ENCODE results near the gene REPIN1. TPM values are rescaled to one million over a fixed set of nuclear protein-coding genes. Genes with fewer than 3 reads are reported as not detected.

REPIN1 gene
- 100 to 1,000 TPM in 2 of 4 donors, 10 to 100 TPM in 2; 66.8 to 143 (median 97.7) TPM for total RNA-seq

GRCh38 chr7:150368096-150368883 is at the start of gene REPIN1:
TSS of gene REPIN1 (plus strand) at chr7:150368822. CDS start at chr7:150369712, 890 bp downstream.
- WGBS: 10% methylated on average over 18 of the region's 85 CpGs
- peak within 1 kb of the TSS; percentile 91 to 98 (median 92) for H3K27ac ChIP-seq (replicated peaks in 1 of 4)
- no peaks in the 10 kb centered on the region for H3K27me3 ChIP-seq
- DNase-seq (ENCODE audit: extremely low spot score): peak; percentile 97
- H3K4me3 ChIP-seq: peak within 1 kb of the TSS; percentile 70 to 96 (median 82)
- H3K36me3 ChIP-seq: peaks cover 19 to 34% (median 32%) of the 10 kb centered on the region in 4 donors
- H3K9me3 ChIP-seq: no peaks in the 10 kb centered on the region
- intact Hi-C loops (cut with DNase I): loop anchor here (2.0 to 5.0 kb wide), 2 partner anchors 27 to 39 kb away; partner anchors contain the start of gene RARRES2
- H3K4me1 ChIP-seq: peaks cover 32 to 48% (median 45%) of the 10 kb centered on the region in 4 donors
- TF ChIP-seq CTCF (IDR thresholded peaks at IDR 0.05) (peak in 1 of 3 experiments; percentile 12), POLR2A (IDR thresholded peaks at IDR 0.05; ENCODE audit: low read depth) (peak; percentile 38), EP300 (IDR thresholded peaks at IDR 0.05) (no peak), POLR2AphosphoS5 (IDR thresholded peaks at IDR 0.05) (peak; percentile 64 to 84)

DNA sequence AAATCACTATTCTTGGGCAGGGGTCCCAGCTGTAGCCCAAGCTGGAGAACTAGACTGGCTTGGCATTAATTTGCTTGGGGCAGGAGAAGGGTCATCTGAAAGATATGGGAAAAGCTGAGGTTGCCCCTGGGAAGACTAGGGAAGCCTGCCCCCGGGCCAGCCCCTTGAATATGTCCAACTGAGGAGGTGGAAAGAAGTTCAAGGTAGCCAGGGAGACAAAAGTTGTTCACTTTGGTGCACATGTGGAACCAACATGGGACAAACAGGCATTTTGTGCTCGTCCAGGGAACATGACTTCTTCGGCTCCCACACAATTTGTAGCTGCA is 46.9 kb upstream of the REPIN1 start:
- H3K4me1 ChIP-seq: peaks cover 0 to 34% (median 29%) of the 10 kb centered on the region in 4 donors
- 84% methylated on average over 3 of the region's 3 CpGs for WGBS
- no peak overlapping the region for H3K4me3 ChIP-seq
- H3K27ac ChIP-seq (replicated peaks in 1 of 4): no peak overlapping the region
- H3K9me3 ChIP-seq: no peaks in the 10 kb centered on the region
- intact Hi-C loops (cut with DNase I): no loop called here
- H3K27me3 ChIP-seq: no peaks in the 10 kb centered on the region
- peaks cover 0 to 14% (median 5%) of the 10 kb centered on the region in 4 donors for H3K36me3 ChIP-seq
- DNase-seq (ENCODE audit: extremely low spot score): no peak
- TF ChIP-seq CTCF (IDR thresholded peaks at IDR 0.05) (no peak), POLR2A (IDR thresholded peaks at IDR 0.05; ENCODE audit: low read depth) (no peak), POLR2AphosphoS5 (IDR thresholded peaks at IDR 0.05) (no peak), EP300 (IDR thresholded peaks at IDR 0.05) (no peak)

DNA sequence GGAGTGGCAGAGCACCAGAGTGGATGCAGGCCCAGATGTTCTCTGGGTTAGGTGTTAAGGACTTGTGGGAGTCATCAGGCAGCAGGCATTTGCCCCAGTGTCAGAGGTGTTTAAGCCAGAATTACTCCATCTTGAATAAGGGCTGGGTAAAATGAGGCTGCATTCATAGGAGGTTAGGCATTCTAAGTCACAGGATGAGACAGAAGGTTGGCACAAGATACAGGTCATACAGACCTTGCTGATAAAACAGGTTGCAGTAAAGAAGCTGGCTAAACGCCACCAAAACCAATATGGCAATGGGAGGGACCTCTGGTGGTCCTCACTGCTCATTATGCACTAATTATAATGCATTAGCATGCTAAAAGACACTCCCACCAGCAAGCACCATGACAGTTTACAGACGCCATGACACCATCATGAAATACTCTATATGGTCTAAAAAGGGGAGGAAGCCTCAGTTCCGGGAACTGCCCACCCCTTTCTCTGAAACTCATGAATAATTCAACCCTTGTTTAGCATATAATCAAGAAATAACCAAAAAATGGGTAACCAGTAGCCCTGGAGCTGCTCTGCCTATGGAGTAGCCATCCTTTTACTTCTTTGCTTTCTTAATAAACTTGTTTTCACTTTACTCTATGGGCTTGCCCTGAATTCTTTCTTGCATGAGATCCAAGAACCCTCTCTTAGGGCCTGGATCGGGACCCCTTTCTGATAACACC is 46.3 kb upstream of the REPIN1 start:
- intact Hi-C loops (cut with DNase I): no loop called here
- Histone ChIP-seq H3K4me1 (peaks cover 0 to 34% (median 29%) of the 10 kb centered on the region in 4 donors), H3K4me3 (peak overlapping the region; percentile 80 to 97 (median 88)), H3K27me3 (no peaks in the 10 kb centered on the region), H3K9me3 (no peaks in the 10 kb centered on the region), H3K27ac (replicated peaks in 1 of 4) (peak overlapping the region in 3 of 4 donors; percentile 85 to 91 (median 90)), H3K36me3 (peaks cover 0 to 19% (median 6%) of the 10 kb centered on the region in 4 donors)
- TF ChIP-seq CTCF (IDR thresholded peaks at IDR 0.05): no peak
- no peak for TF ChIP-seq POLR2A (IDR thresholded peaks at IDR 0.05; ENCODE audit: low read depth)
- no peak for TF ChIP-seq POLR2AphosphoS5 (IDR thresholded peaks at IDR 0.05)
- no peak for TF ChIP-seq EP300 (IDR thresholded peaks at IDR 0.05)
- DNase-seq (ENCODE audit: extremely low spot score): no peak
- WGBS: 81% methylated on average over 4 of the region's 4 CpGs

GRCh38 chr7:150322833-150323681 is 45.6 kb upstream of the REPIN1 start, which contains the start of the genes ACTR3C and LRRC61:
TSS of gene ACTR3C (minus strand) at chr7:150323545. CDS start at chr7:150295296, 28,249 bp downstream.
TSS of gene LRRC61 (plus strand) at chr7:150323355. CDS start at chr7:150336862, 13,507 bp downstream.
- intact Hi-C loops (cut with DNase I): no loop called here
- Histone ChIP-seq H3K9me3 (no peaks in the 10 kb centered on the region), H3K4me1 (peaks cover 0 to 34% (median 29%) of the 10 kb centered on the region in 4 donors), H3K27me3 (no peaks in the 10 kb centered on the region), H3K4me3 (peak within 1 kb of the TSS; percentile 80 to 97 (median 88)), H3K27ac (replicated peaks in 1 of 4) (peak within 1 kb of the TSS; percentile 85 to 91 (median 88)), H3K36me3 (peaks cover 0 to 27% (median 6%) of the 10 kb centered on the region in 4 donors)
- WGBS: 14% methylated on average over 8 of the region's 82 CpGs
- TF ChIP-seq POLR2AphosphoS5 (IDR thresholded peaks at IDR 0.05): peak; percentile 25 to 54
- no peak for TF ChIP-seq POLR2A (IDR thresholded peaks at IDR 0.05; ENCODE audit: low read depth)
- TF ChIP-seq CTCF (IDR thresholded peaks at IDR 0.05): no peak
- no peak for DNase-seq (ENCODE audit: extremely low spot score)
